ENCODE results near the gene PRCP.

Gene PRCP

GRCh38 chr11:82791779-82792178, 108.5 kb downstream of the PRCP start:
- in situ Hi-C loops (cut with MboI; ENCODE audit: low sequenced_read_pairs) = no loop called here

DNA sequence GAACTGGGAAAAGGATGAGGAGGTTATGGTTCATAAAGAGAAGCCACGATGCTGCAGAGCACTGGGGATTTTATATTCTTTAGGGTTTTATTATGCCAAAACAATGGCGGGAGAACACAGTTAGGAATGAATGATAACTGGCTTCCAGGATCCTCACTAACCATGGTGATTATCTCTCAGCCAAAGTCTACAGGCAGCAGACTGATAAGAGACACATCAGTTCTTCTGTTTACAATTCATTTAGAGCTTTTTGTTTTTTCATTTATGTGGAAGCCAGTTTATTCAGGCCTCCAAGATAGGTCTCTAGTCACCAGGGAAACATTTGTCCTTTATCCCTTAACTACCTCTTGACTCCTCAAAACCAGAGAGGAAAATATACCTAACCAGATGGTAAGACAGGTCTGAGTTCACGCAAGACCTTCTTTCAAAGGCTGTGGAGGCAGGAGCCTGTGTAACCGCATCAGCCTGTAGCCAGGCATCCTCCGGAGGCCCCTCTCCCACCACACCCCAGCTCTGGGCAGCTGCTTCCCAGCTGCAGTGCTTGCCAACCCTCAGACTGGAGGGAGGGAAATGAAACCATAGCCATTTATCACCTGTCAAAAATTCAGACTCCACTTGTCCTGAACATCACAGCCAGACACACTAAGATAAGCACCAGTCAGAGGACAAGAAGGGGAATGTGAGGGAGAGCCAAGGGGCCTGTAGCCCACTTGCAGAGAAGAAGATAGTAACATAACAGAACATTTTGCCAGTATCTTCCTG, 109.3 kb downstream of the PRCP start:
- in situ Hi-C loops (cut with MboI; ENCODE audit: low sequenced_read_pairs) = no loop called here

- in situ Hi-C loops (cut with MboI; ENCODE audit: low sequenced_read_pairs) = no loop called here
Measured at GRCh38 chr11:82787981-82788380, 112.2 kb downstream of the PRCP start.

DNA sequence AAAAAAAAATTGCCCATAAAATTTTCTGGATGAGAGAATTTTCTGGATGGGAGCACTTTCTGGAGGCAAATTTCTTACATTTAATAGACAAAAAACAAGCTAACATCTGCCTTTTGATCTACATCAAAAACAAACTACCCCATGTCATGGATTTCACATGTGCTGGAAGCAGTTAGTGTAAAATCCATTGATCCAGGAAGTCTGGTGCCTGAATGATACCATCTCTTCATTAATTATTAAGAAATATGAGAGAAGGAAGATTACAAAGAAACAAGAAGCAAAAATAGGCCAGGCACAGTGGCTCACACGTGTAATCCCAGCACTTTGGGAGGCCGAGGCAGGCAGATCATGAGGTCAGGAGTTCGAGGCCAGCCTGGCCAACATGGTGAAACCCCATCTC, 113.4 kb downstream of the PRCP start:
- in situ Hi-C loops (cut with MboI; ENCODE audit: low sequenced_read_pairs) = no loop called here

DNA sequence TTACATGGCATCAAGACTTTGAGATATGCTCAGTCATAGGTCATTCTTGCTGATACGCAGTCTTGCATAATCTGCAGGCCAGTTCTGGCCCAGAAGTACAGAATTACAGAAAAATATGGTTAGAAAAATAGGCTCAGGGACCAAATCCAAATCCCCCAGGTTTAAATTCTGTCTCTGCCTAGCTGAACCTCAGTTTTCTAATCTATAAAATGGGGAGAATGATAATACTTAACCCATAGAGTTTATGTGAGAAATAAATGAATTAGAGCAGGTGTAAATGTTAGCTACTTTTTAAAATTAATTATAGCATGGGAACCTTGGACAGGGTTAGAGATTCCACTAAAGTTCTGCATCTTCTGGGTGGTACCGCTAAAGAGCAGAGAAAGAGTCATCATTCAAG, 114.2 kb downstream of the PRCP start:
- in situ Hi-C loops (cut with MboI; ENCODE audit: low sequenced_read_pairs) = no loop called here

DNA sequence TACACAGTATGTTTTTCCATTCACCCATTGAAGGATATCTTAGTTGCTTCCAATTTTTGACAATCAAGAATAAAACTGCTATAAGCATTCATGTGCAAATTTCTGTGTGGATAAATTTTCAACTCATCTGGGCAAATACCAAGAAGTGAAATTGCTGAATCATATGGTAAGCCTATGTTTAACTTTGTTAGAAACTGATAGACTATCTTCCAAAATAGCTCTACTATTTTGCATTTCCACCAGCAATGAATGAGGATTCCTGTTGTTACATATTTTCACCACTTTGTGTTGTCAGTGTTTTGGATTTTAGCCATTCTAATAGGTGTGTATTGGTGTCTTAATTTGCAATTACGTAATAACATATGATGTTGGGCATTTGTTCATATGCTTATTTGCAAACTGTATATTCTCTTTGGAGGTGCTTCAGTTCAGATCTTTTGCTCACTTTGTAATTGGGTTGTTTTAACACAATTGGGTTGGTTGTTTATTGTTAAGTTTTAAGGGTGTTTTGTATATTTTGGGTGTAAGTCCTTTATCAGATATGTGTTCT, 117.3 kb downstream of the PRCP start:
- in situ Hi-C loops (cut with MboI; ENCODE audit: low sequenced_read_pairs) = no loop called here

DNA sequence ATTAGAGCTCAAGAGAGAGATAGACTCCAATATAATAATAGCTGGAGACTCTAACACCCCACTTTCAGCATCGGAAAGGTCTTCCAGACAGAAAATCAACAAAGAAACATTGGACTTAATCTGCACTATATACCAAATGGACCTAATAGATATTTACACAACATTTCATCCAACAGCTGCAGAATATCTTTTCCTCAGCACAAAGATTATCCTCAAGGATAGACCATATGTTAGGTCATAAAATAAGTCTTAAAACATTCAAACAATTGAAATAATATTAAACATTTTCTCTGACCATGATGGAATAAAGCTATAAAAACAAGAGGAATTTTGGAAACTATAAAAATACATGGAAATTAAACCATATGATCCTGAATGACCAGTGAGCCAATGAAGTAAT, 121.5 kb downstream of the PRCP start:
- in situ Hi-C loops (cut with MboI; ENCODE audit: low sequenced_read_pairs) = no loop called here

DNA sequence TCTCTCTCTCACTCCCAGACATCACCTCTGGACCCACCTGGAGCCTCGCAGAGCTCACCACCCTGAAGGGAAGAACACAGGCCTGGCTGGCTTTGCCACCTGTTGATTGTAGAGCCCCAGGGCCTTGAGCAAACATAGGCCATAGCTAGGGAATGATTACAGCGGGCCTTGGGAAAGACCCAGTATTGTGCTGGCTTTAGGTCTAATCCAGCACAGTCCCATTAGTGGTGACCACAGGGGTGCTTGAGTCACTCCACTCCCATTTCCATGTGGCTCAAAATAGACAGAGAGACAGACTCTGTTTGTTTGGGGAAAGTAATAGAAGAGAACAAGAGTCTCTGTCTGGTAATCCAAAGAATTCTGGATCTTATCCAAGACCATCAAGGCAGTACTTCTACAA, 123.9 kb downstream of the PRCP start:
- in situ Hi-C loops (cut with MboI; ENCODE audit: low sequenced_read_pairs) = no loop called here

- in situ Hi-C loops (cut with MboI; ENCODE audit: low sequenced_read_pairs) = no loop called here
Measured at GRCh38 chr11:82775736-82776346, 124.4 kb downstream of the PRCP start.

- in situ Hi-C loops (cut with MboI; ENCODE audit: low sequenced_read_pairs) = no loop called here
Measured at GRCh38 chr11:82775218-82775617, 125.0 kb downstream of the PRCP start.
